ENCODE measurements around the gene NFIX. TPM values are rescaled to one million over a fixed set of nuclear protein-coding genes. Genes with fewer than 3 reads are reported as not detected.
A peak's percentile ranks its signal among the peaks of the same experiment; 100 is the strongest.

NFIX gene
- total and polyA plus RNA-seq, 2 of the 13 experiments (the other 11 are each of a cell fraction or from before 2014, with no cell fraction given), result 3.4 to 5.4 TPM

DNA sequence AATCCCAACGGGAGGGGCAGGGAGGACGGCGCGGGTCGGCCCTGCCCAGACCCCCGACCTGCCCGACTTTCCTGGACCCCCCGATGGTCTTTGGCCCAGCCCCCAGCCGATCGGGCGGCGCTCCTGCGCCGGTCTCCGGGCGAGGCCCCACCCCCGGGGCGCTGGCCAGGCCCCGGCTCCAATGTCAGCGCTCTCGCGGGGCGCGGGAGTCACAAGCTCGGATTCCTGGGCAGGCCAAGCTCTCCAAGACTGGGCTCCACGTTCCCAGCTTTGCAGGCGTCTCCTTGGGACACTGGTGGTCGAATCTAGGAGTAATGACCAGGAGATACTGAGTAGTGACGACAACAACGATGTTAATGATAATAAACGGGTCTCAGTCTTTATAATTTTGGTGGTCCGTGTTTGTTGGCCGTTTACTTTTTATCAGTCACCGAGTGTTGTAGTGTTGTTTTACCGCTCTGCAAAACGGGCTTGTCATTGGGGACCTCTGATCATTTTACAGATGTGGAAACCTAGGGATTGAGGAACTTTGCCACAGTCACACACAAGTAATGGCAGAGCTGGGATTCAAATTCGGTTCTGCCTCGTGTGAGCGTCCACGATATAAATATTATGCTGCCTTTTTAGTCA lies 49.1 kb upstream of the NFIX start (continued):
- no peak for TF ChIP-seq PCBP2 (optimal IDR thresholded peaks at IDR 0.05; ENCODE audit: low read depth, low read length, poor library complexity, severe bottlenecking)
- no peak for TF ChIP-seq NFE2 (CRISPR knock-in tag; IDR thresholded peaks at IDR 0.05)
- no peak for TF ChIP-seq NBN (conservative IDR thresholded peaks at IDR 0.05)
- TF ChIP-seq ZNF484 (CRISPR knock-in tag; IDR thresholded peaks at IDR 0.05; ENCODE audit: borderline replicate concordance, low read depth), result no peak
- TF ChIP-seq SIX4 (CRISPR knock-in tag; IDR thresholded peaks at IDR 0.05), result no peak
- TF ChIP-seq, protein P1, sequence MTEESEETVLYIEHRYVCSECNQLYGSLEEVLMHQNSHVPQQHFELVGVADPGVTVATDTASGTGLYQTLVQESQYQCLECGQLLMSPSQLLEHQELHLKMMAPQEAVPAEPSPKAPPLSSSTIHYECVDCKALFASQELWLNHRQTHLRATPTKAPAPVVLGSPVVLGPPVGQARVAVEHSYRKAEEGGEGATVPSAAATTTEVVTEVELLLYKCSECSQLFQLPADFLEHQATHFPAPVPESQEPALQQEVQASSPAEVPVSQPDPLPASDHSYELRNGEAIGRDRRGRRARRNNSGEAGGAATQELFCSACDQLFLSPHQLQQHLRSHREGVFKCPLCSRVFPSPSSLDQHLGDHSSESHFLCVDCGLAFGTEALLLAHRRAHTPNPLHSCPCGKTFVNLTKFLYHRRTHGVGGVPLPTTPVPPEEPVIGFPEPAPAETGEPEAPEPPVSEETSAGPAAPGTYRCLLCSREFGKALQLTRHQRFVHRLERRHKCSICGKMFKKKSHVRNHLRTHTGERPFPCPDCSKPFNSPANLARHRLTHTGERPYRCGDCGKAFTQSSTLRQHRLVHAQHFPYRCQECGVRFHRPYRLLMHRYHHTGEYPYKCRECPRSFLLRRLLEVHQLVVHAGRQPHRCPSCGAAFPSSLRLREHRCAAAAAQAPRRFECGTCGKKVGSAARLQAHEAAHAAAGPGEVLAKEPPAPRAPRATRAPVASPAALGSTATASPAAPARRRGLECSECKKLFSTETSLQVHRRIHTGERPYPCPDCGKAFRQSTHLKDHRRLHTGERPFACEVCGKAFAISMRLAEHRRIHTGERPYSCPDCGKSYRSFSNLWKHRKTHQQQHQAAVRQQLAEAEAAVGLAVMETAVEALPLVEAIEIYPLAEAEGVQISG (CRISPR knock-in tag; IDR thresholded peaks at IDR 0.05), result no peak
- TF ChIP-seq ZNF333 (CRISPR knock-in tag; IDR thresholded peaks at IDR 0.05; ENCODE audit: borderline replicate concordance), result no peak
- no peak for TF ChIP-seq ZNF432 (CRISPR knock-in tag; IDR thresholded peaks at IDR 0.05; ENCODE audit: borderline replicate concordance)
- no peak for TF ChIP-seq HOXA5 (CRISPR knock-in tag; IDR thresholded peaks at IDR 0.05)
- no peak for TF ChIP-seq DNMT1 (CRISPR knock-in tag; IDR thresholded peaks at IDR 0.05)
- 0 out of 2 replicates have a peak, but pooled peaks have one; percentile 5 for TF ChIP-seq MAF1 (CRISPR knock-in tag; IDR thresholded peaks at IDR 0.05; ENCODE audit: borderline replicate concordance)
- no peak for TF ChIP-seq EEA1 (CRISPR knock-in tag; IDR thresholded peaks at IDR 0.05; ENCODE audit: borderline replicate concordance)
- TF ChIP-seq, protein P2, sequence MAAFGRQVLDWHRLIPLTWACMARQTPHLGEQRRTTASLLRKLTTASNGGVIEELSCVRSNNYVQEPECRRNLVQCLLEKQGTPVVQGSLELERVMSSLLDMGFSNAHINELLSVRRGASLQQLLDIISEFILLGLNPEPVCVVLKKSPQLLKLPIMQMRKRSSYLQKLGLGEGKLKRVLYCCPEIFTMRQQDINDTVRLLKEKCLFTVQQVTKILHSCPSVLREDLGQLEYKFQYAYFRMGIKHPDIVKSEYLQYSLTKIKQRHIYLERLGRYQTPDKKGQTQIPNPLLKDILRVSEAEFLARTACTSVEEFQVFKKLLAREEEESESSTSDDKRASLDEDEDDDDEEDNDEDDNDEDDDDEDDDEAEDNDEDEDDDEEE (CRISPR knock-in tag; IDR thresholded peaks at IDR 0.05), result no peak
- TF ChIP-seq TEAD2 (CRISPR knock-in tag; IDR thresholded peaks at IDR 0.05), result no peak
- 0 out of 2 replicates have a peak, but pooled peaks have one; percentile 16 for TF ChIP-seq SRY (CRISPR knock-in tag; IDR thresholded peaks at IDR 0.05)
- TF ChIP-seq POLR2G (IDR thresholded peaks at IDR 0.05; ENCODE audit: low read depth, low read length), result no peak
- TF ChIP-seq, protein P3, sequence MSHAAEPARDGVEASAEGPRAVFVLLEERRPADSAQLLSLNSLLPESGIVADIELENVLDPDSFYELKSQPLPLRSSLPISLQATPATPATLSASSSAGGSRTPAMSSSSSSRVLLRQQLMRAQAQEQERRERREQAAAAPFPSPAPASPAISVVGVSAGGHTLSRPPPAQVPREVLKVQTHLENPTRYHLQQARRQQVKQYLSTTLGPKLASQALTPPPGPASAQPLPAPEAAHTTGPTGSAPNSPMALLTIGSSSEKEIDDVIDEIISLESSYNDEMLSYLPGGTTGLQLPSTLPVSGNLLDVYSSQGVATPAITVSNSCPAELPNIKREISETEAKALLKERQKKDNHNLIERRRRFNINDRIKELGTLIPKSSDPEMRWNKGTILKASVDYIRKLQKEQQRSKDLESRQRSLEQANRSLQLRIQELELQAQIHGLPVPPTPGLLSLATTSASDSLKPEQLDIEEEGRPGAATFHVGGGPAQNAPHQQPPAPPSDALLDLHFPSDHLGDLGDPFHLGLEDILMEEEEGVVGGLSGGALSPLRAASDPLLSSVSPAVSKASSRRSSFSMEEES (CRISPR knock-in tag; IDR thresholded peaks at IDR 0.05), result no peak
- 0 out of 2 replicates have a peak, but pooled peaks have one; percentile 4 for TF ChIP-seq ZNF12 (CRISPR knock-in tag; IDR thresholded peaks at IDR 0.05)
- TF ChIP-seq, protein P4, sequence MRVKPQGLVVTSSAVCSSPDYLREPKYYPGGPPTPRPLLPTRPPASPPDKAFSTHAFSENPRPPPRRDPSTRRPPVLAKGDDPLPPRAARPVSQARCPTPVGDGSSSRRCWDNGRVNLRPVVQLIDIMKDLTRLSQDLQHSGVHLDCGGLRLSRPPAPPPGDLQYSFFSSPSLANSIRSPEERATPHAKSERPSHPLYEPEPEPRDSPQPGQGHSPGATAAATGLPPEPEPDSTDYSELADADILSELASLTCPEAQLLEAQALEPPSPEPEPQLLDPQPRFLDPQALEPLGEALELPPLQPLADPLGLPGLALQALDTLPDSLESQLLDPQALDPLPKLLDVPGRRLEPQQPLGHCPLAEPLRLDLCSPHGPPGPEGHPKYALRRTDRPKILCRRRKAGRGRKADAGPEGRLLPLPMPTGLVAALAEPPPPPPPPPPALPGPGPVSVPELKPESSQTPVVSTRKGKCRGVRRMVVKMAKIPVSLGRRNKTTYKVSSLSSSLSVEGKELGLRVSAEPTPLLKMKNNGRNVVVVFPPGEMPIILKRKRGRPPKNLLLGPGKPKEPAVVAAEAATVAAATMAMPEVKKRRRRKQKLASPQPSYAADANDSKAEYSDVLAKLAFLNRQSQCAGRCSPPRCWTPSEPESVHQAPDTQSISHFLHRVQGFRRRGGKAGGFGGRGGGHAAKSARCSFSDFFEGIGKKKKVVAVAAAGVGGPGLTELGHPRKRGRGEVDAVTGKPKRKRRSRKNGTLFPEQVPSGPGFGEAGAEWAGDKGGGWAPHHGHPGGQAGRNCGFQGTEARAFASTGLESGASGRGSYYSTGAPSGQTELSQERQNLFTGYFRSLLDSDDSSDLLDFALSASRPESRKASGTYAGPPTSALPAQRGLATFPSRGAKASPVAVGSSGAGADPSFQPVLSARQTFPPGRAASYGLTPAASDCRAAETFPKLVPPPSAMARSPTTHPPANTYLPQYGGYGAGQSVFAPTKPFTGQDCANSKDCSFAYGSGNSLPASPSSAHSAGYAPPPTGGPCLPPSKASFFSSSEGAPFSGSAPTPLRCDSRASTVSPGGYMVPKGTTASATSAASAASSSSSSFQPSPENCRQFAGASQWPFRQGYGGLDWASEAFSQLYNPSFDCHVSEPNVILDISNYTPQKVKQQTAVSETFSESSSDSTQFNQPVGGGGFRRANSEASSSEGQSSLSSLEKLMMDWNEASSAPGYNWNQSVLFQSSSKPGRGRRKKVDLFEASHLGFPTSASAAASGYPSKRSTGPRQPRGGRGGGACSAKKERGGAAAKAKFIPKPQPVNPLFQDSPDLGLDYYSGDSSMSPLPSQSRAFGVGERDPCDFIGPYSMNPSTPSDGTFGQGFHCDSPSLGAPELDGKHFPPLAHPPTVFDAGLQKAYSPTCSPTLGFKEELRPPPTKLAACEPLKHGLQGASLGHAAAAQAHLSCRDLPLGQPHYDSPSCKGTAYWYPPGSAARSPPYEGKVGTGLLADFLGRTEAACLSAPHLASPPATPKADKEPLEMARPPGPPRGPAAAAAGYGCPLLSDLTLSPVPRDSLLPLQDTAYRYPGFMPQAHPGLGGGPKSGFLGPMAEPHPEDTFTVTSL (CRISPR knock-in tag; IDR thresholded peaks at IDR 0.05; ENCODE audit: borderline replicate concordance), result 0 out of 2 replicates have a peak, but pooled peaks have one; percentile 4
